HepG2 (cell line): ENCODE measurements around the gene DDX46. TPM values are rescaled to one million over a fixed set of nuclear protein-coding genes. Genes with fewer than 3 reads are reported as not detected.

Experiments
- ATAC-seq: fragments of 200-7000 bp; cut with Tn5 transposase; 3 replicates; pipeline ENCODE4 v1.9.1; 2020; ENCODE audit warnings: mild to moderate bottlenecking, moderate library complexity
- BruUV-seq: library from RNA; stranded (reverse); fragments of 400-500 nt; replicated peaks from 2 replicates; lab custom pipeline; 2021; lab: Mats Ljungman, UMichigan
- CTCF ChIA-PET: fragments of 300-600 bp; formaldehyde crosslinking; extraction: SDS; loops from one replicate; lab custom pipeline; 2021; ENCODE audit warnings: low total read pairs, inconsistent platforms, low intra/inter-chr PET ratio; lab: Yijun Ruan, JAX
- POLR2A ChIA-PET: fragments of 350-600 bp; sonication (Branson Sonifier 250); formaldehyde crosslinking; loops from one replicate; lab custom pipeline; 2020; ENCODE audit warnings: antibody characterized with exemption, inconsistent platforms; lab: Yijun Ruan, JAX
- DNase-seq: peaks from one replicate; pipeline ENCODE4 v3.0.0-alpha.2; 2015; ENCODE audit warnings: low spot score
- FAIRE-seq: peaks from 3 replicates; lab custom pipeline; 2011; peaks lifted over from hg19 to GRCh38; lab: Jason Lieb, UNC
- H2AFZ ChIP-seq: one replicate; pipeline ENCODE4 v1.6.1; 2011; ENCODE audit warnings: low read length, inconsistent platforms
- H3K27ac ChIP-seq: fragments of 300-600 bp; 3 replicates; pipeline ENCODE4 v1.8.0; 2011; ENCODE audit warnings: mixed run types, mild to moderate bottlenecking, mixed read lengths, low read length, inconsistent platforms; ENCODE audit not compliant: insufficient read depth; ENCODE audit errors: extremely low read length
- H3K27me3 ChIP-seq, 2 experiments: fragments of 200-600 bp in 1 of 2; 2 replicates in 1 of 2; 3 replicates in 1 of 2; pipeline versions ENCODE4 v1.6.0 to v1.8.0; 2011; ENCODE audit warnings: low read length in 2 of 2, mild to moderate bottlenecking in 2 of 2, moderate library complexity in 2 of 2, inconsistent platforms in 1 of 2; ENCODE audit not compliant: insufficient read depth in 2 of 2, control insufficient read depth in 1 of 2
- H3K36me3 ChIP-seq, 2 experiments: fragments of 200-600 bp in 1 of 2; replicated peaks in 1 of 2; 2 replicates in 1 of 2; 3 replicates in 1 of 2; pipeline versions ENCODE4 v1.5.1 to v1.8.0; 2011; ENCODE audit warnings: low read length in 2 of 2, inconsistent platforms in 1 of 2; ENCODE audit not compliant: insufficient read depth in 2 of 2, control insufficient read depth in 1 of 2
- H3K4me1 ChIP-seq: 2 replicates; pipeline ENCODE4 v1.5.1; 2012; ENCODE audit warnings: low read length, inconsistent platforms; ENCODE audit not compliant: insufficient read depth
- H3K4me2 ChIP-seq: 2 replicates; pipeline ENCODE4 v1.6.0; 2011; ENCODE audit warnings: low read depth, low read length, inconsistent platforms
- H3K4me3 ChIP-seq, 3 experiments: fragments of 200-600 bp in 1 of 3; sonication (generic), shearing (Covaris generic) in 1 of 3; replicated peaks in 1 of 3; 2 replicates each; pipeline ENCODE4 v1.5.1; 2011 to 2016; ENCODE audit warnings: low read length in 3 of 3, inconsistent platforms in 2 of 3, low read depth in 2 of 3, mild to moderate bottlenecking in 2 of 3, control low read depth in 1 of 3, mixed read lengths in 1 of 3; ENCODE audit not compliant: insufficient read depth in 1 of 3
- H3K79me2 ChIP-seq: one replicate; pipeline ENCODE4 v1.6.1; 2011; ENCODE audit warnings: low read length, inconsistent platforms; ENCODE audit not compliant: insufficient read depth
- H3K9ac ChIP-seq: 2 replicates; pipeline ENCODE4 v1.6.0; 2011; ENCODE audit warnings: mild to moderate bottlenecking, low read depth, low read length, inconsistent platforms; ENCODE audit not compliant: insufficient read depth
- H3K9me3 ChIP-seq: 2 replicates; pipeline ENCODE4 v1.5.1; 2012; ENCODE audit warnings: mild to moderate bottlenecking, low read length
- H4K20me1 ChIP-seq: 2 replicates; pipeline ENCODE4 v1.6.0; 2011; ENCODE audit warnings: inconsistent platforms, mild to moderate bottlenecking, low read length, moderate library complexity; ENCODE audit not compliant: insufficient read depth
- ATF4 ChIP-seq, 2 experiments: fragments of 450-650 bp in 1 of 2; sonication (generic) in 1 of 2; formaldehyde crosslinking; IDR thresholded peaks; 2 replicates each; pipeline versions ENCODE4 v1.5.0 to v1.8.0; 2020 to 2022; ENCODE audit warnings: mild to moderate bottlenecking in 1 of 2, missing genetic modification reagents in 1 of 2
- NKX3-1 ChIP-seq: sonication (generic); formaldehyde crosslinking; IDR thresholded peaks from 2 replicates; pipeline ENCODE4 v1.5.0; 2020; ENCODE audit warnings: missing genetic modification reagents
- SRY ChIP-seq: sonication (generic); formaldehyde crosslinking; IDR thresholded peaks from 2 replicates; pipeline ENCODE4 v1.8.0; 2022; ENCODE audit warnings: mild to moderate bottlenecking, missing genetic modification reagents
- ZNF710 ChIP-seq: sonication (generic); formaldehyde crosslinking; IDR thresholded peaks from 2 replicates; pipeline ENCODE4 v1.5.0; 2020; ENCODE audit warnings: mild to moderate bottlenecking, missing genetic modification reagents, borderline replicate concordance
- WGBS: methylation state at CpG from one replicate; pipeline ENCODE4 v1.1.6; 2017; ENCODE audit warnings: low lambda C conversion rate; 5-methylcytosine and 5-hydroxymethylcytosine counted together
- in situ Hi-C: cut with HindIII; loops from 2 replicates; pipeline ENCODE4 v1.10.0; 2017; ENCODE audit warnings: low pct_unique_long_range_greater_than_20kb; ENCODE audit not compliant: extremely low pct_ligation_motif_present
- intact Hi-C: fragments of 100-400 bp; cut with micrococcal nuclease; formaldehyde crosslinking; loops from one replicate; pipeline ENCODE4 v1.10.0; 2022; ENCODE audit not compliant: unreplicated experiment
- polyA plus RNA-seq, 8 experiments: library from polyadenylated mRNA; depleted of rRNA in 3 of 8; stranded (reverse) in 7 of 8; unstranded in 1 of 8; fragments of >200 nt; fragmentation: Illumina TruSeq in 4 of 8; extraction: Trizol in 4 of 8; gene quantifications; 2 replicates each; pipeline versions ENCODE4 v1.2.1 to v1.2.3, GENCODE V29; 2011 to 2016; ENCODE audit warnings: low read depth in 4 of 8, missing spikeins in 1 of 8, mixed read lengths in 1 of 8; ENCODE audit not compliant: insufficient read depth in 1 of 8
- total RNA-seq, 5 experiments: library from RNA; depleted of rRNA; stranded (reverse); fragments of >200 nt; fragmentation: Illumina TruSeq; extraction: Trizol; gene quantifications; 2 replicates each; pipeline ENCODE4 v1.2.3, GENCODE V29; 2016; ENCODE audit warnings: low read depth in 1 of 5

DDX46 gene
- total and polyA plus RNA-seq, 2 of the 13 experiments (the other 11 are each of a cell fraction or from before 2014, with no cell fraction given) = 27.3 to 59.3 TPM

- H3K9me3 ChIP-seq = no peaks in the 10 kb centered on the region
- H3K4me2 ChIP-seq = peak overlapping the region; percentile 74
- peak overlapping the region; percentile 72 to 81 (median 74) for H3K4me3 ChIP-seq
- no peak overlapping the region for H2AFZ ChIP-seq
- H3K27ac ChIP-seq = peak overlapping the region; percentile 94
- in situ Hi-C loops (no loop called here), intact Hi-C loops (loop anchor here (5.0 kb wide), 1 partner anchor 39 kb away; no protein-coding TSS in a partner anchor)
- TF ChIP-seq SRY (CRISPR knock-in tag) = no peak
- no peak for TF ChIP-seq NKX3-1
- TF ChIP-seq ATF4 (CRISPR knock-in tag; IDR thresholded peaks at IDR 0.05) = 0 out of 4 replicates have a peak, but pooled peaks of 1 of the 2 experiments have one; percentile 10
- 0 out of 2 replicates have a peak, but pooled peaks have one; percentile 2 for TF ChIP-seq ZNF710 (CRISPR knock-in tag)
- WGBS = 2% methylated on average over 11 of the region's 11 CpGs
- no peaks in the 10 kb centered on the region for H3K36me3 ChIP-seq
- H3K9ac ChIP-seq = peak overlapping the region; percentile 92
- POLR2A ChIA-PET = interaction anchor here (0.9 to 2.4 kb wide), 3 partner anchors 13 to 58 kb away, joined by 3 to 37 read pairs (median 11); partner anchors contain the start of genes PCBD2 and TXNDC15
- peaks cover 25% of the 10 kb centered on the region for H3K79me2 ChIP-seq
- DNase-seq (peak; percentile 25), FAIRE-seq (no peak), ATAC-seq (peak; percentile 13)
- H3K4me1 ChIP-seq = peaks cover 50% of the 10 kb centered on the region
- no TSS peak for BruUV-seq
- no peaks in the 10 kb centered on the region for H4K20me1 ChIP-seq
- no peaks in the 10 kb centered on the region for H3K27me3 ChIP-seq
- CTCF ChIA-PET = no interaction called here
Observed at GRCh38 chr5:134846641-134846960, 88.0 kb downstream of the DDX46 start.
